GM21526 (cell line): Measurements from ENCODE around the gene MAP1LC3B2.

Experiments
- ATAC-seq: cut with Tn5 transposase; IDR thresholded peaks from one replicate; pipeline ENCODE4 v1.9.1; 2021; ENCODE audit warnings: moderate library complexity; ENCODE audit not compliant: unreplicated experiment, low FRiP score

MAP1LC3B2 gene

GRCh38 chr12:116537101-116537904 is 21.9 kb upstream of the MAP1LC3B2 start:
- peak; percentile 17 for ATAC-seq

- ATAC-seq, result peak; percentile 47
Measured at GRCh38 chr12:116538076-116538591, 21.0 kb upstream of the MAP1LC3B2 start.

GRCh38 chr12:116538682-116539305 is 20.4 kb upstream of the MAP1LC3B2 start:
- ATAC-seq, result no peak

GRCh38 chr12:116539361-116539771 is 19.8 kb upstream of the MAP1LC3B2 start:
- ATAC-seq, result no peak

GRCh38 chr12:116539905-116540482 is 19.2 kb upstream of the MAP1LC3B2 start:
- ATAC-seq, result no peak

- no peak for ATAC-seq
Measured at GRCh38 chr12:116540622-116541152, 18.5 kb upstream of the MAP1LC3B2 start.

GRCh38 chr12:116541547-116542344 is 17.4 kb upstream of the MAP1LC3B2 start:
- no peak for ATAC-seq

- ATAC-seq, result no peak
Measured at GRCh38 chr12:116542345-116542956, 16.7 kb upstream of the MAP1LC3B2 start.

- no peak for ATAC-seq
Measured at GRCh38 chr12:116544656-116545055, 14.5 kb upstream of the MAP1LC3B2 start.

- ATAC-seq, result no peak
Measured at GRCh38 chr12:116545144-116545543, 14.0 kb upstream of the MAP1LC3B2 start.

- no peak for ATAC-seq
Measured at GRCh38 chr12:116545936-116546335, 13.2 kb upstream of the MAP1LC3B2 start.

- peak; percentile 56 for ATAC-seq
Measured at GRCh38 chr12:116547955-116548501, 11.2 kb upstream of the MAP1LC3B2 start.

GRCh38 chr12:116549993-116550392 is 9.2 kb upstream of the MAP1LC3B2 start:
- ATAC-seq, result no peak

- ATAC-seq, result no peak
Measured at GRCh38 chr12:116551151-116551550, 8.0 kb upstream of the MAP1LC3B2 start.

GRCh38 chr12:116551619-116551951 is 7.6 kb upstream of the MAP1LC3B2 start:
- no peak for ATAC-seq

GRCh38 chr12:116551952-116552772 is 7.0 kb upstream of the MAP1LC3B2 start:
- no peak for ATAC-seq

GRCh38 chr12:116552773-116553373 is 6.3 kb upstream of the MAP1LC3B2 start:
- no peak for ATAC-seq

GRCh38 chr12:116556356-116556952 is 2.7 kb upstream of the MAP1LC3B2 start:
- no peak for ATAC-seq
